Measurements from ENCODE around the gene SMIM26. TPM values are rescaled to one million over a fixed set of nuclear protein-coding genes. Genes with fewer than 3 reads are reported as not detected.
"Not testable (repeated sequence)": the region's sequence is repeated elsewhere in the genome, so short reads cannot be mapped to it uniquely, and the experiment has no call there.

The SMIM26 gene
- total and polyA plus RNA-seq, 2 of the 8 experiments (the other 6 are each of a cell fraction or from before 2014, with no cell fraction given): 69.8 to 95.0 TPM

- CTCF ChIA-PET (ENCODE audit: partially characterized antibody); H3K56ac ChIP-seq (replicated peaks; ENCODE audit: insufficient read length, low read depth, low read length); H3K4me2 ChIP-seq (ENCODE audit: insufficient read depth in 1 of 2, low read depth in 2 of 2, low read length in 2 of 2); H2BK5ac ChIP-seq (ENCODE audit: low read depth, low read length); H3K27me3 ChIP-seq (replicated peaks in 1 of 4; ENCODE audit: control insufficient read depth in 3 of 4, extremely low read depth in 1 of 4, insufficient read depth in 3 of 4, low read length in 3 of 4); FAIRE-seq; POLR2A ChIA-PET (ENCODE audit: partially characterized antibody); H3K9me3 ChIP-seq (ENCODE audit: insufficient read depth in 2 of 2, low read depth in 1 of 2, low read length in 1 of 2); H4K91ac ChIP-seq (replicated peaks; ENCODE audit: insufficient read length, low read length); H2BK120ac ChIP-seq (replicated peaks; ENCODE audit: low read depth, low read length); H2AK5ac ChIP-seq (ENCODE audit: low read depth, low read length); H3K9ac ChIP-seq (replicated peaks in 1 of 4; ENCODE audit: extremely low read depth in 1 of 4, low read depth in 3 of 4, low read length in 3 of 4); H2BK12ac ChIP-seq (ENCODE audit: low read depth, low read length); DNase-seq (ENCODE audit: low read depth in 1 of 2, low spot score in 2 of 2); H3K4me3 ChIP-seq (ENCODE audit: extremely low read depth in 1 of 4, insufficient read depth in 2 of 4, low read depth in 3 of 4, low read length in 4 of 4); H3K4ac ChIP-seq (replicated peaks; ENCODE audit: insufficient read length, low read depth, low read length); H3K23me2 ChIP-seq (ENCODE audit: low read depth, low read length); H4K5ac ChIP-seq (ENCODE audit: insufficient read length, low read depth, low read length); H4K8ac ChIP-seq (ENCODE audit: extremely low read depth, insufficient read depth, low read length); H3K79me2 ChIP-seq (ENCODE audit: control insufficient read depth in 1 of 2, insufficient read depth in 2 of 2, low read length in 2 of 2); H4K20me1 ChIP-seq (replicated peaks in 1 of 2; ENCODE audit: control insufficient read depth in 1 of 2, insufficient read depth in 2 of 2, low read length in 2 of 2); H3K27ac ChIP-seq (ENCODE audit: low read depth, low read length); H3K14ac ChIP-seq (ENCODE audit: insufficient read length); H2BK20ac ChIP-seq (ENCODE audit: low read length); H3K4me1 ChIP-seq (replicated peaks in 1 of 4; ENCODE audit: control insufficient read depth in 3 of 4, insufficient read depth in 4 of 4, low read length in 3 of 4); H3K79me1 ChIP-seq (ENCODE audit: low read depth, low read length); H2AFZ ChIP-seq (ENCODE audit: low read length); H3K23ac ChIP-seq (ENCODE audit: insufficient read length); H2BK15ac ChIP-seq (ENCODE audit: low read length); H3K18ac ChIP-seq (ENCODE audit: extremely low read depth, low read length): not testable (repeated sequence)
- peak; percentile 41; the same call in 1 of the 2 replicates for TF ChIP-seq TEAD4 (IDR thresholded peaks at IDR 0.05; ENCODE audit: low read depth, low read length)
- WGBS, 2 experiments (ENCODE audit: extremely low coverage in 1 of 2, insufficient coverage in 1 of 2, insufficient read length in 1 of 2, insufficient replicate concordance in 2 of 2, low coverage in 1 of 2, low lambda C conversion rate in 2 of 2, missing lambda C conversion rate in 1 of 2): 94% methylated on average over 9 of the region's 9 CpGs; no CpG with 5 or more reads in 1 of the 2 experiments
- peaks cover 6 to 32% (median 24%) of the 10 kb centered on the region in 4 experiments; a peak in 7 of 8 replicates for H3K36me3 ChIP-seq (ENCODE audit: control insufficient read depth in 2 of 4, insufficient read depth in 4 of 4, low read length in 3 of 4)
Observed at GRCh38 chr20:18522066-18522465, 45.2 kb upstream of the SMIM26 start.

Measured in H1 (cell line).